Measurements from ENCODE around the gene A1BG. TPM values are rescaled to one million over a fixed set of nuclear protein-coding genes. Genes with fewer than 3 reads are reported as not detected.

A1BG gene
- total and polyA plus RNA-seq, 2 of the 13 experiments (the other 11 are each of a cell fraction or from before 2014, with no cell fraction given), result 14.7 to 41.4 TPM

GRCh38 chr19:58305065-58305931 lies 48.0 kb downstream of the A1BG start, which contains the start of gene ERVK3-1:
Gene ERVK3-1, plus strand, starts transcription at chr19:58305377. Its CDS starts 6,792 bp downstream, at chr19:58312169.
- FAIRE-seq (peak; percentile 95), ATAC-seq (peak; percentile 98), DNase-seq (ENCODE audit: low spot score) (peak; percentile 96)
- in situ Hi-C loops (cut with HindIII; ENCODE audit: extremely low pct_ligation_motif_present, low pct_unique_long_range_greater_than_20kb), result loop anchor here (5.0 kb wide), 1 partner anchor 123 kb away; the partner anchor contains the start of gene ZNF274
- ChIA-PET CTCF (ENCODE audit: low intra/inter-chr PET ratio, low total read pairs) (no interaction called here), POLR2A (interaction anchor here (0.6 to 1.6 kb wide), 10 partner anchors 12 to 194 kb away, joined by 3 to 10 read pairs (median 3); partner anchors contain the start of genes ZNF274, ZNF497, ZNF544 and ZNF8)
- 1% methylated on average over 44 of the region's 55 CpGs for WGBS (ENCODE audit: low lambda C conversion rate)
- BruUV-seq (replicated peaks), result no TSS peak
- Histone ChIP-seq H3K27me3 (ENCODE audit: control insufficient read depth in 1 of 2, insufficient read depth in 2 of 2, low read length in 2 of 2) (no peaks in the 10 kb centered on the region; a peak in 1 of 5 replicates), H3K9ac (ENCODE audit: insufficient read depth, low read depth, low read length) (peak within 1 kb of the TSS; percentile 88), H3K4me1 (ENCODE audit: insufficient read depth, low read length) (peaks cover 26% of the 10 kb centered on the region), H3K9me3 (ENCODE audit: low read length) (no peaks in the 10 kb centered on the region), H3K36me3 (replicated peaks in 1 of 2; ENCODE audit: control insufficient read depth in 1 of 2, insufficient read depth in 2 of 2, low read length in 2 of 2) (peaks cover 14 to 37% of the 10 kb centered on the region in 2 experiments; a peak in 4 of 5 replicates), H2AFZ (ENCODE audit: low read length) (peak within 1 kb of the TSS; percentile 91), H3K79me2 (ENCODE audit: insufficient read depth, low read length) (peaks cover 19% of the 10 kb centered on the region), H3K27ac (ENCODE audit: extremely low read length, insufficient read depth, low read length) (peak within 1 kb of the TSS; percentile 66), H3K4me2 (ENCODE audit: low read depth, low read length) (peak within 1 kb of the TSS; percentile 84), H3K4me3 (replicated peaks in 1 of 3; ENCODE audit: insufficient read depth in 1 of 3, low read depth in 2 of 3, low read length in 3 of 3) (peak within 1 kb of the TSS; percentile 83 to 100 (median 97)), H4K20me1 (ENCODE audit: insufficient read depth, low read length) (peaks cover 7% of the 10 kb centered on the region; the same call in 1 of the 2 replicates)
- intact Hi-C loops (cut with micrococcal nuclease; ENCODE audit: unreplicated experiment), result loop anchor here (1.0 to 5.0 kb wide), 2 partner anchors 27 to 123 kb away; partner anchors contain the start of genes ZNF274 and ZNF8
- no peak for TF ChIP-seq ZNF343 (CRISPR knock-in tag; IDR thresholded peaks at IDR 0.05)
- TF ChIP-seq MNT (IDR thresholded peaks at IDR 0.05), result peak; percentile 58; the same call in 1 of the 2 replicates
- TF ChIP-seq TRIM24 (CRISPR knock-in tag; IDR thresholded peaks at IDR 0.05), result no peak
- TF ChIP-seq ZFYVE20 (CRISPR knock-in tag; IDR thresholded peaks at IDR 0.05; ENCODE audit: borderline replicate concordance, low read depth), result 0 out of 2 replicates have a peak, but pooled peaks have one; percentile 62
- no peak for TF ChIP-seq SIX4 (CRISPR knock-in tag; IDR thresholded peaks at IDR 0.05)
- TF ChIP-seq THAP8 (CRISPR knock-in tag; IDR thresholded peaks at IDR 0.05; ENCODE audit: borderline replicate concordance), result no peak
- peak; percentile 83 for TF ChIP-seq ZBTB34 (CRISPR knock-in tag; IDR thresholded peaks at IDR 0.05)
- TF ChIP-seq ZNF331 (CRISPR knock-in tag; IDR thresholded peaks at IDR 0.05), result peak; percentile 72
- TF ChIP-seq ZNF788 (CRISPR knock-in tag; IDR thresholded peaks at IDR 0.05; ENCODE audit: borderline replicate concordance), result peak; percentile 92
- no peak for TF ChIP-seq U2AF2 (IDR thresholded peaks at IDR 0.05; ENCODE audit: low read depth, low read length)
- TF ChIP-seq RBM39 (IDR thresholded peaks at IDR 0.05; ENCODE audit: low read depth, low read length, poor library complexity, severe bottlenecking), result peak; percentile 59
- peak; percentile 94 for TF ChIP-seq SALL2 (CRISPR knock-in tag; IDR thresholded peaks at IDR 0.05)
- no peak for TF ChIP-seq NFE2L2 (IDR thresholded peaks at IDR 0.05; ENCODE audit: low read length)
- TF ChIP-seq ZFAT (CRISPR knock-in tag; conservative IDR thresholded peaks at IDR 0.05), result no peak
- TF ChIP-seq ZBTB25 (CRISPR knock-in tag; IDR thresholded peaks at IDR 0.05), result peak; percentile 62; the same call in 1 of the 2 replicates
- TF ChIP-seq RFX1 (IDR thresholded peaks at IDR 0.05), result no peak
- TF ChIP-seq ZNF557 (CRISPR knock-in tag; IDR thresholded peaks at IDR 0.05), result no peak
